GM23248 (cell line): ENCODE data around the gene DUSP16.

ENCODE experiments used
- EZH2 ChIP-seq: fragments of 200-600 bp; sonication (generic); IDR thresholded peaks from 2 replicates; pipeline ENCODE4 v1.6.1; 2018; ENCODE audit warnings: antibody characterized with exemption, mild to moderate bottlenecking; ENCODE audit not compliant: insufficient read depth, poor library complexity, severe bottlenecking
- EZH2phosphoT487 ChIP-seq: fragments of 200-600 bp; sonication (generic); IDR thresholded peaks from 2 replicates; pipeline ENCODE4 v1.6.1; 2018; ENCODE audit warnings: antibody characterized with exemption, moderate library complexity, mild to moderate bottlenecking, low read depth; ENCODE audit not compliant: insufficient read depth

GRCh38 chr12:12511895-12512711 lies 50.6 kb downstream of the DUSP16 start:
- TF ChIP-seq EZH2 (no peak), EZH2phosphoT487 (no peak)
